Measurements from ENCODE around the gene ZNF618. TPM values are rescaled to one million over a fixed set of nuclear protein-coding genes. Genes with fewer than 3 reads are reported as not detected.

The ZNF618 gene
- total RNA-seq = 10.4 and 13.5 TPM in 2 replicates

DNA sequence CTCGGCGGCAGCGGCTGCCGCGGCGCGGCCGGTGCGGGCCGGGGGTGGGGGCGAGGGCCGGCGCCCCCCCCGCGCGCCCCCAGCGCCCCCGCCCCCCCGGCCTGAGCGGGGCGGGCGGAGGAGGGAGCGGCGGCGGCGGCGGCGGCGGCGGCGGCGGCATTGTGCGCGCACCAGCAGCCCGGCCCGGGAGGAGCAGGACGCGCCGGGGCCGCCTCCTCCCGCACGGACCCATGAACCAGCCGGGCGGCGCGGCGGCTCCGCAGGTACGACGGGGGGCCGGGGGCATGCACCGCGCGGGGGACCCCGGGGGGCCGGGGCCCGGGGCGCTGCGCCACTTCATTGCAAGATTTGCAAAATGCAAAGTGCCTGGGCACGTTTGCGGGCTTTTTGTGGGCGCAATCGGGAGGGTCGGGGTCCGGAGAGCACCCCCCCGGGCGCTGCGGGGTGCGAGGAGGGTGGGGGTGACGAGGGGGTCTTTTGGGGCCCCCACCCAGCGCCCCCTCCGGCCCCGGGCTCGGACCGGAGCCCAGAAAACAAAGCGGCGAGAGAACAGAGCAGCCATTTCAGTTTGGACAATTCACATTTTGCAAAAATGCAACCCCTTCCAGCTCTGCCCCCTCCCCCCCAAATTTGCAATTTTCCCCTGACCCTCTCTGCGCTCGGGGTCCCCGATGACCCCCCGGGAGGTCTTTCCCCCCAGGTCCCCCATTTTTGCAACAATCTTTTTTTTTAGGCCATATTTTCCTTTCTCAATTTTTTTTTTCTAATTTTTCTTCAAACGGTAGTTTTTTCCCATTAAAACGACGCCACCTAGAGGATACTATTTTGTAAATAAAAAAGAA is at the start of gene ZNF618:
ZNF618 (plus strand) TSS at position 159 of the 842 bp plus-strand sequence; CDS start at position 231, 72 bp downstream.

GRCh38 chr9:114078021-114078780 is 202.1 kb downstream of the ZNF618 start, which contains the start of gene AMBP:
AMBP (minus strand) TSS chr9:114078300; CDS start chr9:114078209, 91 bp downstream.

DNA sequence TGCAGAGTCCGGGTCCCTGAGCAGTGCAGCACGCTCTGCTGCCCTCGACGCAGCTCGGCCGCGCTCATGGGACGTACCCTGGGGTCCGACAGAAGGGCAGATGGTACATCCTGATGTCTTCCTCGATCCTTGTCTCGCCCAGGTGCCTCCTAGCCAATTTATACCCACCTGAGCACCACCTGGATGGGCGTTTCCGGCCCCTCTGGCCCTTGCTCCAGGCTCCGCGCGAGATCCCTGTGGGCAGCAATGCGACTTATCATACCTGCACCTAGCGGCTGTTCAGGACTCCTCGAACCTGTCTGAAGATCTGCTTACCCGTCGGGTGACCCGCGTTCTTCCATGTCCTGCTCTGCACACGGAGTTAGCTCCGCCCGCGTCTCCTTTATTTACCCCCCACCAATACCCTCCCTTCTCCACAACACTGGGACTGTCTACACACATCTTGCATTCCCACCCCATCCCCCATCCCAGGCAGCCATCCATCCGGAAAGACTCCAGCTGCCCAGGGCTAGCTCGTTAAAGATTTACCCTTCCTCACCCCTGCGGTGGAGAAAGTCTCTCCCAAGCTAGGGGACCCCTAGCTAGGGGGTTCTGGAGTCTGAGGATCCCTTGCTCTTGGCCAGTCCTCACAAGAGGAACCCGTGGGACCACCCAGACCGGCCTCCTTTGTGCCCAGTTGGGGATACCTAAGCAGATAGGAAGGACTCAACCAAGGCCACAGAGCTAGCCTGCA is 223.0 kb downstream of the ZNF618 start, which contains the start of gene KIF12:
KIF12 (minus strand) TSS at position 357 of the 733 bp plus-strand sequence; CDS start at position 341, 16 bp downstream.

Other genes starting within 250 kb of the ZNF618 start
- not detected in 2 replicates for gene AMBP, start 202.0 kb downstream of the ZNF618 start, total RNA-seq
- gene KIF12, start 223.0 kb downstream of the ZNF618 start, total RNA-seq = not detected in 2 replicates